Spleen (tissue), 11 donors: ENCODE data around the gene C19orf44. TPM values are rescaled to one million over a fixed set of nuclear protein-coding genes. Genes with fewer than 3 reads are reported as not detected.
"Not testable (repeated sequence)": the region's sequence is repeated elsewhere in the genome, so short reads cannot be mapped to it uniquely, and the experiment has no call there.

ENCODE experiments used
- DNase-seq: peaks from one replicate; pipeline ENCODE4 v3.0.0-alpha.2; 2020
- H3K27ac ChIP-seq, 8 donors: fragments of 200-600 bp; sonication (generic) in 7 of 8; 1 replicate in 4 of 8; 2 replicates in 4 of 8; pipeline versions ENCODE4 v1.5.0 to v1.8.0; 2016 to 2021; ENCODE audit warnings: inconsistent platforms in 4 of 8, mild to moderate bottlenecking in 4 of 8, moderate library complexity in 1 of 8
- H3K27me3 ChIP-seq, 7 donors: fragments of 200-600 bp; sonication (generic) in 6 of 7; replicated peaks in 1 of 7; 1 replicate in 4 of 7; 2 replicates in 3 of 7; pipeline versions ENCODE4 v1.5.0 to v1.8.0; 2016 to 2021; ENCODE audit warnings: inconsistent platforms in 3 of 7, mild to moderate bottlenecking in 1 of 7
- H3K36me3 ChIP-seq, 6 donors: fragments of 200-600 bp; sonication (generic) in 5 of 6; 1 replicate in 4 of 6; 2 replicates in 2 of 6; pipeline versions ENCODE4 v1.5.0 to v1.8.0; 2016 to 2021; ENCODE audit warnings: inconsistent platforms in 2 of 6
- H3K4me1 ChIP-seq, 6 donors: fragments of 200-600 bp; sonication (generic) in 5 of 6; 1 replicate in 3 of 6; 2 replicates in 3 of 6; pipeline versions ENCODE4 v1.5.0 to v1.8.0; 2016 to 2021; ENCODE audit warnings: inconsistent platforms in 3 of 6
- H3K4me3 ChIP-seq, 8 donors: fragments of 200-600 bp; sonication (generic) in 7 of 8; 1 replicate in 4 of 8; 2 replicates in 4 of 8; pipeline versions ENCODE4 v1.5.0 to v1.8.0; 2016 to 2021; ENCODE audit warnings: inconsistent platforms in 4 of 8, mild to moderate bottlenecking in 4 of 8, moderate library complexity in 2 of 8
- H3K9me3 ChIP-seq, 8 donors: fragments of 200-600 bp; sonication (generic) in 7 of 8; 1 replicate in 4 of 8; 2 replicates in 4 of 8; pipeline versions ENCODE4 v1.5.0 to v1.8.0; 2016 to 2021; ENCODE audit warnings: inconsistent platforms in 4 of 8
- POLR2A ChIP-seq, 3 donors: fragments of 450-650 bp; IDR thresholded peaks; one replicate each; pipeline ENCODE4 v1.5.1; 2017; ENCODE audit warnings: antibody characterized with exemption in 3 of 3, mild to moderate bottlenecking in 1 of 3
- POLR2AphosphoS5 ChIP-seq, 3 donors: sonication (generic); formaldehyde crosslinking; IDR thresholded peaks; one replicate each; pipeline ENCODE4 v1.5.1; 2017; ENCODE audit warnings: antibody characterized with exemption in 3 of 3
- WGBS, 5 donors: extraction: QIAGEN DNeasy Blood & Tissue Kit in 3 of 5; methylation state at CpG; one replicate each; pipeline versions ENCODE4 v1.1.5 to v1.1.7; 2013 to 2018; 5-methylcytosine and 5-hydroxymethylcytosine counted together
- intact Hi-C: fragments of 100-400 bp; cut with DNase I; formaldehyde crosslinking; loops from one replicate; pipeline ENCODE4 v1.15.0; 2023; ENCODE audit warnings: low total_unique reads
- polyA plus RNA-seq, 3 donors: library from polyadenylated mRNA; stranded (reverse); fragments of 200-250 nt; gene quantifications; one replicate each; pipeline ENCODE4 v1.2.1, GENCODE V29; 2013
- total RNA-seq, 7 donors: library from RNA; depleted of rRNA in 3 of 7; stranded (reverse); fragments of >200 nt in 3 of 7; fragmentation: NEBNext Ultra II Directional in 4 of 7; extraction: Animal tissue kit (Norgen Biotek cat#: 25700) in 4 of 7; gene quantifications; one replicate each; pipeline versions ENCODE4 v1.1.0 to v1.2.1, GENCODE V29; 2016 to 2021
- TF ChIP-seq, protein P1 (sequence below), 11 experiments: fragments of 200-600 bp in 7 of 11; fragments of 450-650 bp in 4 of 11; sonication (generic) in 4 of 11; IDR thresholded peaks in 8 of 11; conservative IDR thresholded peaks in 3 of 11; 1 replicate in 7 of 11; 2 replicates in 4 of 11; pipeline versions ENCODE4 v1.4.0 to v1.8.0; 2016 to 2021; ENCODE audit warnings: antibody characterized with exemption in 11 of 11, inconsistent platforms in 4 of 11, mild to moderate bottlenecking in 1 of 11
- donor health status: healthy with polysubstance abuse.
- donor health status: DM: no; HTN: no; CAD: no; lungs with moderate emphysema.
- donor health status: DM: no; HTN: no; CAD: no.
- donor health status: Bipolar disorder and iron deficiency.
- donor health status: healthy.
- donor health status: DM: no; HTN: no; CAD: no.
- donor health status: DM: yes; HTN: yes; CAD: no.

The C19orf44 gene
- total and polyA plus RNA-seq, 10 donors = 2.3 to 7.5 (median 4.4) TPM

- TF ChIP-seq POLR2AphosphoS5 (IDR thresholded peaks at IDR 0.05) (no peak), POLR2A (IDR thresholded peaks at IDR 0.05) (no peak)
- TF ChIP-seq, protein P1, sequence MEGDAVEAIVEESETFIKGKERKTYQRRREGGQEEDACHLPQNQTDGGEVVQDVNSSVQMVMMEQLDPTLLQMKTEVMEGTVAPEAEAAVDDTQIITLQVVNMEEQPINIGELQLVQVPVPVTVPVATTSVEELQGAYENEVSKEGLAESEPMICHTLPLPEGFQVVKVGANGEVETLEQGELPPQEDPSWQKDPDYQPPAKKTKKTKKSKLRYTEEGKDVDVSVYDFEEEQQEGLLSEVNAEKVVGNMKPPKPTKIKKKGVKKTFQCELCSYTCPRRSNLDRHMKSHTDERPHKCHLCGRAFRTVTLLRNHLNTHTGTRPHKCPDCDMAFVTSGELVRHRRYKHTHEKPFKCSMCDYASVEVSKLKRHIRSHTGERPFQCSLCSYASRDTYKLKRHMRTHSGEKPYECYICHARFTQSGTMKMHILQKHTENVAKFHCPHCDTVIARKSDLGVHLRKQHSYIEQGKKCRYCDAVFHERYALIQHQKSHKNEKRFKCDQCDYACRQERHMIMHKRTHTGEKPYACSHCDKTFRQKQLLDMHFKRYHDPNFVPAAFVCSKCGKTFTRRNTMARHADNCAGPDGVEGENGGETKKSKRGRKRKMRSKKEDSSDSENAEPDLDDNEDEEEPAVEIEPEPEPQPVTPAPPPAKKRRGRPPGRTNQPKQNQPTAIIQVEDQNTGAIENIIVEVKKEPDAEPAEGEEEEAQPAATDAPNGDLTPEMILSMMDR (IDR thresholded peaks at IDR 0.05 in 8 of 11, conservative IDR thresholded peaks at IDR 0.05 in 3 of 11) = no peak
- H3K4me3 ChIP-seq = no peak overlapping the region
- intact Hi-C loops = no loop called here
- peaks cover 1 to 97% (median 45%) of the 10 kb centered on the region in 6 donors for H3K4me1 ChIP-seq
- WGBS, 5 donors = 76 to 92% (median 80%) methylated on average over 12 of the region's 12 CpGs
- H3K36me3 ChIP-seq = peaks cover 0 to 17% (median 0%) of the 10 kb centered on the region in 6 donors
- no peaks in the 10 kb centered on the region for H3K9me3 ChIP-seq
- no peaks in the 10 kb centered on the region for H3K27me3 ChIP-seq
- no peak for DNase-seq
- no peak overlapping the region for H3K27ac ChIP-seq
These were observed 32.1 kb upstream of the C19orf44 start for GRCh38 chr19:16463991-16464575.

DNA sequence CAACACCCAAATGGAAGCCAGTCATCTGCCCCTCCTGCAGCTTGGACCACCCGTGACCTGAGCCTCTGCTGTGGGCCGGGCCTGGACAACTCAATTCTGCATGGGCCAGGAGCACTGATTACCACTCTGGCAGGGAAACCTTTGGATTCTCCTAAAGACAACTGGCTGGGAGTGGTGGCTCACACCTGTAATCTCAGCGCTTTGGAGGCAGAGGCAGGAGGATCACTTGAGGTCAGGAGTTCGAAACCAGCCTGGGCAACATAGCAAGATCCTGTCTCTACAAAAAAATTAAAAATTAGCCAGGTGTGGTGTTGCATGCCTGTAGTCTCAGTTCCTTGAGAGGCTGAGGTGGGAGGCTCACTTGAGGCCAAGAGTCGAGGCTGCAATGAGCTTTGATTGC lies 31.0 kb upstream of the C19orf44 start:
- H3K9me3 ChIP-seq = no peaks in the 10 kb centered on the region
- intact Hi-C loops = no loop called here
- H3K4me3 ChIP-seq = no peak overlapping the region
- no peak overlapping the region for H3K27ac ChIP-seq
- DNase-seq = no peak
- H3K27me3 ChIP-seq = no peaks in the 10 kb centered on the region
- H3K4me1 ChIP-seq = peaks cover 7 to 97% (median 50%) of the 10 kb centered on the region in 6 donors
- TF ChIP-seq POLR2AphosphoS5 (IDR thresholded peaks at IDR 0.05) = no peak
- TF ChIP-seq POLR2A (IDR thresholded peaks at IDR 0.05) = no peak
- TF ChIP-seq, protein P1 (IDR thresholded peaks at IDR 0.05 in 8 of 11, conservative IDR thresholded peaks at IDR 0.05 in 3 of 11) = no peak
- H3K36me3 ChIP-seq = peaks cover 0 to 17% (median 0%) of the 10 kb centered on the region in 6 donors
- WGBS, 5 donors = 89 to 98% (median 94%) methylated on average over 5 of the region's 5 CpGs

- not testable (repeated sequence) for H3K27ac ChIP-seq, DNase-seq
- 87 to 95% (median 90%) methylated on average over 12 of the region's 12 CpGs for WGBS, 5 donors
These were observed 29.3 kb upstream of the C19orf44 start for GRCh38 chr19:16466802-16467427.

DNA sequence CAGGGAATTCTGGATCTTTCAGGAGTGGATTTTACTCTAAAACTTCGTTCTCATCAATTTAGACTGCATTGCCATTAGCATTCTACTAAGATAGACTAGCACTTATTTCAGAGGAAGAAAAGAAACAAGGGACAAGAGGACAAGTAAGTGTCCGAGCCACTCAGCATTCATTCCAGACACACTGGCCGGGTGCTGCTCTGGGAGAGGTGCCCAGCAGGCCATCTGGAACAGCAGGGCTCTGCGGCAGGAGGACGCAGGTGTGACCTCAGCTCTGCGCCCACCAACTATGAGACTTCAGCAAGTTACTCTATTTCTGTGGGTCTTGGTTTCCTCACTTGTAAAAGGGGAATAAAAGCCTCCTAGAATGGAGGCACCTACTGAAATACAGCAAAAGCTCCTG lies 28.6 kb upstream of the C19orf44 start:
- intact Hi-C loops = no loop called here
- 81 to 95% (median 87%) methylated on average over 6 of the region's 6 CpGs for WGBS, 5 donors

More at GRCh38 chr19:16466802-16467427, 29.3 kb upstream of the C19orf44 start:
- intact Hi-C loops, H3K27me3 ChIP-seq, H3K4me3 ChIP-seq, H3K9me3 ChIP-seq: not testable (repeated sequence)
- H3K4me1 ChIP-seq = peaks cover 16 to 93% (median 52%) of the 10 kb centered on the region in 6 donors
- H3K36me3 ChIP-seq = peaks cover 0 to 17% (median 0%) of the 10 kb centered on the region in 6 donors

More for the DNA sequence above, 28.6 kb upstream of the C19orf44 start:
- H3K9me3 ChIP-seq = peaks cover 0 to under 1% (median 0%) of the 10 kb centered on the region in 8 donors
- TF ChIP-seq, protein P1 (IDR thresholded peaks at IDR 0.05 in 8 of 11, conservative IDR thresholded peaks at IDR 0.05 in 3 of 11) = no peak
- TF ChIP-seq POLR2A (IDR thresholded peaks at IDR 0.05) (no peak), POLR2AphosphoS5 (IDR thresholded peaks at IDR 0.05) (no peak)
- H3K4me3 ChIP-seq = no peak overlapping the region
- H3K4me1 ChIP-seq = peaks cover 16 to 92% (median 47%) of the 10 kb centered on the region in 6 donors
- H3K36me3 ChIP-seq = peaks cover 0 to 16% (median 0%) of the 10 kb centered on the region in 6 donors
- no peak for DNase-seq
- no peak overlapping the region for H3K27ac ChIP-seq
- no peaks in the 10 kb centered on the region for H3K27me3 ChIP-seq
